Neuron (in vitro differentiated cells): ENCODE data around the gene LILRA2.
"Not testable (repeated sequence)": the region's sequence is repeated elsewhere in the genome, so short reads cannot be mapped to it uniquely, and the experiment has no call there.

Experiments used
- H2AFZ ChIP-seq: one replicate; pipeline ENCODE4 v1.6.1; 2013; ENCODE audit warnings: low read depth, mild to moderate bottlenecking, inconsistent platforms, low read length, moderate library complexity
- H3K27me3 ChIP-seq: one replicate; pipeline ENCODE4 v1.6.1; 2013; ENCODE audit warnings: low read length; ENCODE audit not compliant: insufficient read depth
- H3K36me3 ChIP-seq: one replicate; pipeline ENCODE4 v1.6.1; 2013; ENCODE audit warnings: low read length; ENCODE audit not compliant: insufficient read depth
- H3K4me1 ChIP-seq: one replicate; pipeline ENCODE4 v1.6.1; 2013; ENCODE audit warnings: low read length; ENCODE audit not compliant: insufficient read depth
- H3K4me3 ChIP-seq: 2 replicates; pipeline ENCODE4 v1.5.1; 2013; ENCODE audit warnings: mild to moderate bottlenecking, low read length, moderate library complexity
- H3K9me3 ChIP-seq: one replicate; pipeline ENCODE4 v1.6.1; 2013; ENCODE audit warnings: low read length

The LILRA2 gene

DNA sequence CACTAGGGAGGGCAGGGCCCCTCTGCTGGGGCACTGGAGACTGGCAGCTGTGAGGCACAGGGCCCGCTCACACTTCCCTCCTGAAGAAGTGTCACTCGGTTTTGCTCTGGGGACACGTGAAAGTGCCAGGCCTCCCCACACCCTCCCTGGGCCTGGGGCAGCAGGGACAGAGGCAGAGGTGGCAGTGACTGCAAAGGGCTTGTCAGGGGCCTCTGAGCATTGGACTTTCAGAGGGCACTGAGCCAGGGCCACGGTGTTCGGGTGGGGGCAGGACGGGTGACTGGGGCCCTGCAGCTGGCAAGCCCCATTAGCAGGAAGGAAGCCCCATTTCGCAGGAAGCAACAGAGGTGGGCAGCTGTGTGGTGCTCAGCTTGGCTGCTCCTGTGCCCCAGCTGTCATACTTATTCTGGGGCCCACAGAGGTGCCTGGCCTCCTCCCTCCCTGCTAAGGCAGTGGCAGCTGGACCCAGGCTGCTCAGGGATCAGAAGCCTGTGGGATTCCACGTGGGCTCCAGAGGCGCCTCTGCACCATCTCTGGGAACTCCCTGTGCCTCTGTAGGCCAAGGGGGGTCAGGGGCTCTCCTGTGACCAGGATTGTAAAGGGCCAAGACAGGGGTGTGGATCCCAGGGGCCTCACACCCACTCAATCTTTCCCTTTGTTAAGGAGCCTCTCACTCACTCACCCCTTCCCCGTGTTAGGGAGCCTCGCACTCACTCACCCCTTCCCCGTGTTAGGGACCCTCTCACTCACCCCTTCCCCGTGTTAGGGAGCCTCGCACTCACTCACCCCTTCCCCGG is 51.5 kb downstream of the LILRA2 start:
- not testable (repeated sequence) for H3K36me3 ChIP-seq, H3K4me3 ChIP-seq, H3K9me3 ChIP-seq, H3K27me3 ChIP-seq, H2AFZ ChIP-seq, H3K4me1 ChIP-seq

DNA sequence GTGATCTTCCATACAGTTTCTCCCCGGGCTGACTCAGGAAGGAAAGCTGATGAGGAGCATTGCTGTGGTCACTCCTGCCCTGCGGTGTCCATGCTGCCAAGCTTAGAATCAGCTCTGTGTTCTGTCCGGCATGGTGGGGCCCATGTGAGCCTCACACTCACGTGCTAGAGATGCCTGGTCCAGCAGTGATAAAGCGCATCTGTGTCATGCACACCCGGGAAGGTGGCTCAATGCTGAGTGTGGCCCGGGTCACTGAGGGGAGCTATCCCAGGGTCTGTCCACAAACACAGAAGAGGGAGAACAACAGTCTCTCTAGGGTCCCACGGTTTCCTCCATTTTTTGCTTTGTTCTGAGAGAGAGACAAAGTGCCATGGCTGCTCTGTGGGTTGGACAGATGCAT is 53.2 kb downstream of the LILRA2 start:
- no peaks in the 10 kb centered on the region for H3K36me3 ChIP-seq
- H2AFZ ChIP-seq = no peak overlapping the region
- no peaks in the 10 kb centered on the region for H3K4me1 ChIP-seq
- H3K27me3 ChIP-seq = peaks cover 9% of the 10 kb centered on the region
- H3K4me3 ChIP-seq = no peak overlapping the region
- H3K9me3 ChIP-seq = peaks cover 2% of the 10 kb centered on the region

DNA sequence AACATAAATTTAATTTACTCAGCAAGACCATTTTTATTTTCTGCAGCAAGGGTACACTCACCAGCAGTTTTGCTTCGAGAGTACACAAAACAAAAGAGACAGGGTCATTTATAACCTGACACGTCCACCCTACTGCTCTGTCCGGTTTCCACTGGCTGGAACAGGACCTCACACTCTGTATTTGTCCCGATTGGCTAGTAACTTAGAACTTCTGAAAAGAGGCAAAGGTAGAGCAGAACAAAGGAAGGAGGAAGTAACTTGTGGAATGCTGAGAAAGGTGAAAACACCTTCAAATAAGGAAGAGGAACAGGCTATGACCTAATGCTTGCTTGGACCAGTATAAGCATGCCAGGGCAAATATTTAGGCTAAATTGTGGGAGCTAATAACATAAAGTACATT is 54.3 kb downstream of the LILRA2 start:
- H3K36me3 ChIP-seq, H3K4me3 ChIP-seq, H3K9me3 ChIP-seq, H3K4me1 ChIP-seq, H2AFZ ChIP-seq, H3K27me3 ChIP-seq: not testable (repeated sequence)

DNA sequence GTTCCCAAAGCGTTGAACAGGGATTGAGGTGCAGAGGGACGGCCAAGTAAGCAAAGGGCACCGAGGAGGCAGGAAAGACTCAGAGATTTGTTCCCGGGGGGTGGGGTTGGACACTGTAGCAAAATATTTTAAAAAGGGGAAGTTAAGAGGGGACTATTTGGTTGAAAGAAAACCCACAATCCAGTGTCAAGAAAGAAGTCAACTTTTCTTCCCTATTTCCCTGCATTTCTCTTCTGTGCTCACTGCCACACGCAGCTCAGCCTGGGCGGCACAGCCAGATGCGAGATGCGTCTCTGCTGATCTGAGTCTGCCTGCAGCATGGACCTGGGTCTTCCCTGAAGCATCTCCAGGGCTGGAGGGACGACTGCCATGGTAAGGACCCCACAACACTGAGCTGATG is 56.7 kb downstream of the LILRA2 start, which contains the start of gene LILRB1:
Gene LILRB1 (plus strand): TSS at position 223 of the 400 bp plus-strand sequence. CDS start 590 bp downstream, outside the sequence.
- H3K4me3 ChIP-seq, H3K27me3 ChIP-seq, H3K9me3 ChIP-seq, H2AFZ ChIP-seq, H3K36me3 ChIP-seq, H3K4me1 ChIP-seq: not testable (repeated sequence)

DNA sequence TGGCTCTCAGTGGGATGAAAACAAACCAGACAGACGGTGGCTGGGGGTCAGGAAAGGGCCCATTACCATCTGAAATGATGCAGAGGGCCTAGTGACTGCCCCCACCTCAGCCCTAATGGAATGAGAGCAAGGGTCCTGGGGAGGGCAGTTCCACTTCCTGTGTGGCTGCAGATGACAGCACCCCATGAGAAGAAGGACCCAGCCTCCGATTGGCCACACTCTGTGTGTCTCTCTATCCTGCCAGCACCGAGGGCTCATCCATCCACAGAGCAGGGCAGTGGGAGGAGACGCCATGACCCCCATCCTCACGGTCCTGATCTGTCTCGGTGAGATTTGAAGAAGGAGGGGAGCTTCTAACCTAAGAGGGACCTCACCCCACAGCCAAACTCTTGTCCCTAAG is 57.2 kb downstream of the LILRA2 start:
- Histone ChIP-seq H3K9me3 (peaks cover 2% of the 10 kb centered on the region), H3K36me3 (no peaks in the 10 kb centered on the region), H3K27me3 (peaks cover 10% of the 10 kb centered on the region), H3K4me1 (no peaks in the 10 kb centered on the region), H3K4me3 (no peak overlapping the region), H2AFZ (no peak overlapping the region)

DNA sequence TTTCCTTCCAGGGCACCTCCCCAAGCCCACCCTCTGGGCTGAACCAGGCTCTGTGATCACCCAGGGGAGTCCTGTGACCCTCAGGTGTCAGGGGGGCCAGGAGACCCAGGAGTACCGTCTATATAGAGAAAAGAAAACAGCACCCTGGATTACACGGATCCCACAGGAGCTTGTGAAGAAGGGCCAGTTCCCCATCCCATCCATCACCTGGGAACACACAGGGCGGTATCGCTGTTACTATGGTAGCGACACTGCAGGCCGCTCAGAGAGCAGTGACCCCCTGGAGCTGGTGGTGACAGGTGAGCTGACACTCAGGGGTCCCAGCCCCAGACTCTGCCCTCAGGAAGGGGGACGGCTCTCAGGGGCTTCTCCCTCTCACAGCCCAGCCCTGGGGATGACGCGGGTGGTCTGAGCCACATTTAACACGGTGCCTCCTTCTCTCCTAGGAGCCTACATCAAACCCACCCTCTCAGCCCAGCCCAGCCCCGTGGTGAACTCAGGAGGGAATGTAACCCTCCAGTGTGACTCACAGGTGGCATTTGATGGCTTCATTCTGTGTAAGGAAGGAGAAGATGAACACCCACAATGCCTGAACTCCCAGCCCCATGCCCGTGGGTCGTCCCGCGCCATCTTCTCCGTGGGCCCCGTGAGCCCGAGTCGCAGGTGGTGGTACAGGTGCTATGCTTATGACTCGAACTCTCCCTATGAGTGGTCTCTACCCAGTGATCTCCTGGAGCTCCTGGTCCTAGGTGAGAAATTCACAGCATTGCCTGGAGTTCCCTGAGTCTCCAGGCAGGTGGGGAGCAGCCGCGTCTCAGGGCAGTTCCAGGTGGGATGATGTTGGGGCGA is 58.1 kb downstream of the LILRA2 start:
- not testable (repeated sequence) for H3K9me3 ChIP-seq, H3K4me3 ChIP-seq, H3K4me1 ChIP-seq, H3K36me3 ChIP-seq, H2AFZ ChIP-seq
- H3K27me3 ChIP-seq = peaks cover 13% of the 10 kb centered on the region

DNA sequence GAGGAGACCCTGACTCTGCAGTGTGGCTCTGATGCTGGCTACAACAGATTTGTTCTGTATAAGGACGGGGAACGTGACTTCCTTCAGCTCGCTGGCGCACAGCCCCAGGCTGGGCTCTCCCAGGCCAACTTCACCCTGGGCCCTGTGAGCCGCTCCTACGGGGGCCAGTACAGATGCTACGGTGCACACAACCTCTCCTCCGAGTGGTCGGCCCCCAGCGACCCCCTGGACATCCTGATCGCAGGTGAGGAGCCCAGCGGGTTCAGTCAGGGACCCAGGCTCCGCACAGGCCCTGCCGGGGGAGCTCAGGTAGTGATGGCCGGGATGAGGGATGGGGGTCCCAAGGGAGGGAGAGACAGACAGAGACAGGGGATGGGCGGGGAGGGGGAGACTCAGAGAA is 58.9 kb downstream of the LILRA2 start:
- H2AFZ ChIP-seq, H3K4me3 ChIP-seq, H3K36me3 ChIP-seq, H3K9me3 ChIP-seq, H3K4me1 ChIP-seq: not testable (repeated sequence)
- peaks cover 13% of the 10 kb centered on the region for H3K27me3 ChIP-seq

DNA sequence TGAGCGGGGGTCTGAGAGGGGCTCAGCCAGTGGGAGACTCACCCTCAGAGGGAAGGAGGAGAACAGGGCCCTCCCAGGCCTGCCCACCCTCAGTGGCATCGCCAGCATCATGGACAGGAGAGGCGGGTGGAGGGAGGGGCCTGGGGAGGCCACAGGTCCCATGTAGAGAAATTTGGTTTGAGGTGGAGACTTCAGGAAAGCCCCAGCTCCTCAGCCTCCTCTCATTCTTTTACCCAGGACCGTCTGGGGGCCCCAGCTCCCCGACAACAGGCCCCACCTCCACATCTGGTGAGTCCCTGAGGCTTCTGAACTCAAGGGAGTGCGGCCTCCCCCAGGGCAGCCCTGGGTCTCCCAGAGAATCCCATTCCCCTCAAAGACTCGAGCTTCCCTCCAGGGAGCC is 59.8 kb downstream of the LILRA2 start:
- H3K4me1 ChIP-seq = no peaks in the 10 kb centered on the region
- peaks cover 13% of the 10 kb centered on the region for H3K27me3 ChIP-seq
- no peak overlapping the region for H2AFZ ChIP-seq
- no peaks in the 10 kb centered on the region for H3K36me3 ChIP-seq
- H3K4me3 ChIP-seq = no peak overlapping the region
- H3K9me3 ChIP-seq = no peaks in the 10 kb centered on the region

DNA sequence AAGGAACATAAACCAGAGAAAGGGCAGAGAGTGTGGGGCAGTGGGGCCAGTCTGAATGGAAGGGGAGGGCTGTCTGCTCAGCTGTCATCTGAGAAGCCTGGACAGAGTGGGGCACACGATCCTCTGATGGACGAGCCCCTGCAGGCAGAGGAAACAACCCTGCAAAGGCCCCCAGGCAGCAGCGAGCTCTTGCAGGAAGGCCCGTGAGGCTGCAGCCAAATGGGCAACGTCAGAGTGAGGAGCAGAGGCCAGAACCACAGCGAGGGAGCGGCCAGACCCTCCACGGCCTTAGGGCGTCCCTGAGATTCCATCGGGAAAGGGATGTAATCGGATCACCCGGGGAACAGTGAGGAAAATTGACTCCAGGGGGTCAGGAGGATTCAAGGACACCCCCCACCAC is 62.5 kb downstream of the LILRA2 start:
- not testable (repeated sequence) for H3K36me3 ChIP-seq, H3K4me3 ChIP-seq, H3K4me1 ChIP-seq, H3K9me3 ChIP-seq, H2AFZ ChIP-seq, H3K27me3 ChIP-seq

DNA sequence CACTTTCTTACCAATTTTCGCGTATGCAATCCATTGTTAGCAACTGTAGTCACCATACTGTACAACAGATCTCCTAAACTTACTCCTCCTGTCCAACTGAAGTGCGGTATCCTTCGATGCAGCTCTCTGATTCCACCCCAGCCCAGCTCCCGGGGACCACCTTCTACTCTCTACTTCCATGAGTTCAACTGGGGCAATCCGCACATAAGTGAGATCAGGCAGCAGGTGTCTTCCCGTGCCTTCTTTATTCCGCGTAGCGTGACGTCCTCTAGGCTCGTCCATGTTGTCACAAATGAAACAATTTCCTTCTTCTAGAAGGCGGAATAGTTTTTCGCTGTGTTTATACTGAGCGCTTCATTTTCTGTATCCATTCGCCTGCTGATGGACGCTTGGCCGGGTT is 65.1 kb downstream of the LILRA2 start:
- H3K9me3 ChIP-seq = no peaks in the 10 kb centered on the region
- H3K27me3 ChIP-seq = peaks cover 4% of the 10 kb centered on the region
- no peak overlapping the region for H3K4me3 ChIP-seq
- no peak overlapping the region for H2AFZ ChIP-seq
- H3K4me1 ChIP-seq = no peaks in the 10 kb centered on the region
- no peaks in the 10 kb centered on the region for H3K36me3 ChIP-seq
